Activated T-cell treated with anti-CD3 and anti-CD28 coated beads, Interleukin-2, amount 50 U/mL, for 48 hours (primary cell): ENCODE results near the gene FARS2.
A peak's percentile ranks its signal among the peaks of the same experiment; 100 is the strongest.

Experiments
- DNase-seq, 2 experiments: peaks; one replicate each; pipeline ENCODE4 v3.0.0-alpha.2; 2020

FARS2 gene

DNA sequence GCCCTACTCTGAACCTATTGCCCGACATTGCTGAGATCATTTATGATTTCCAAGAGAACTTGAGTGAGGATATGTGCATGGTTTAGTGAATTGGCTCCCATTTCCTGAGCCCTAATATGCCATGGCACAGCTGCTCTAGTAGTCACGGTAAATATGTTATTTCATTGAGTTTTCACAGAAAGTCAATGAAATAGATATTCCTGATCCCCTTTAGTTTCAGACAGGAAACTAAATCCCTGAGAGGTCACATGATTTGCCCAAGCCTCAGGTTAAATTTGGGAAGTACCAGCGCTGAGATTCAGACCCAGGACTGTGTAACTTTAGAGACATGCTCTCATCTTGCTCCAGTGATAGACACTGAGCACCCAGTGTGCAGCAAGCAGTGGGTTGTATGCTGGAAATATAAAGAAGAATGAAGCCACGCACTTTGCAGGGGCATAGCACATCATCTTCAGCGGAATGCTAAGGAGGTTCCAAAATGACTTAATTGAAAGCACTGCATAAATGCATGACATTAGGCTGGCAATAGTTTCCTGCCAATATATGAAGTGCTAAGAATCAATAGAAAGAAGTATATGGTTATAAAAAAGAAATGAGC is 70.6 kb downstream of the FARS2 start:
- no peak for DNase-seq

GRCh38 chr6:5333658-5334057 is 72.3 kb downstream of the FARS2 start:
- DNase-seq, result no peak

- no peak for DNase-seq
Observed at GRCh38 chr6:5334341-5334740, 73.0 kb downstream of the FARS2 start.

DNA sequence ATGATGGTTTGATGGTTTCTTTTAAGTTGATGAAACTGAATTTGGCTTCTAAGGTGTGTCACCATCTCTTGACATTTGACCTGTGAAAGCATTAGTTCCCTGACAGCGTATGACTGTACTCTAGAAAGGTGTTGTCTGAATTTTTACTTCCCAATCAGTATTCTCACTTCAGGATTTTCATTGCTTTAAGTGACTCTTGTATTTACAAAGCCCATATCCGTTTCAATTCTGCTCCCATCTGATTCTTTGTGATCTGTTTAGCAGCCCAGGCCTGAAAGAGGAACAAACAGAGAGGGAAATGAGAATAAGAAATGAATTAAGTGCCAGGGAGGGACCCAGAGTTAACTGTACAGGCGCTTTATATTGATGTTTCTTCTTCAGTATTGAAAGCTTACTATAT is 73.7 kb downstream of the FARS2 start:
- no peak for DNase-seq

DNA sequence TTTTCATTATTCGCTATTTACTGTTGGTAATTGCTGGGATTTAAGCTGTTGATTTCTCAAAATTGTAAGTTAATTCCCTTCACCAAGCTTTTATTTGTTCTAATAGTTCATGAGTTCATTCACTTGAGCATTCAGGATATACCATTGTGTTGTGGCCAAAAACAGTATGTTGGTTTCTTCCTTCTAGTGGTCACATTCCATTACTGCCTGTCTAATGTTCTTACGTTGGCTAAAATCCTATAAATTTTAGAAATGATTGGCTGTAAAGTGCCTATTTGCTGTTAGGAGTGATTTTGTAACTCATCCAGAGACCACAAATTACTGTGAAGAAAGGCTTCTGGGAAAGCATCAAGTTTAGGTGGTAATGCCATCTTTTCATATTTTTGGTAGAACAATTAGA is 76.3 kb downstream of the FARS2 start:
- no peak for DNase-seq

- no peak for DNase-seq
Observed at GRCh38 chr6:5338177-5338960, 77.1 kb downstream of the FARS2 start.

- no peak for DNase-seq
Observed at GRCh38 chr6:5339786-5340185, 78.5 kb downstream of the FARS2 start.

DNA sequence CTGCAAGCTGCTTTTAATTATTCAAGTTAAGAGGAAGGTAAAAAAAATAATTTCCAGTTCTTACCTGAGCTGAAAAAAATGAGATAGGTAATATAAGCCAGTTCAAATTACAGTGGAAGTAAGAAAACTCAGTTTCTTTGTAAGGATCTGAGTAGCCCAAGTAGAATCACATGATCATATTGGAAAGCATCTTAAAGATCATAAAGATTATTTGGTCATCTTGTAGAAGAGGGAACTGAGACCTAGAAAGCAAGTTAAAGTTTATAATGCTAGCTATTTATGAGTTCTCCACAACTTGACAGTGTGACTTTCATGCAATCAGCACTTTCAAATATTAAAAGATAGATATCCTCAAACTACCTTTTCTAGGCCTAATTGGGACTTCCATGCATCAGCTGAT is 80.5 kb downstream of the FARS2 start:
- no peak for DNase-seq

- DNase-seq, result no peak
Observed at GRCh38 chr6:5343998-5344397, 82.7 kb downstream of the FARS2 start.

- no peak for DNase-seq
Observed at GRCh38 chr6:5345324-5345723, 84.0 kb downstream of the FARS2 start.

- no peak for DNase-seq
Observed at GRCh38 chr6:5351552-5352210, 90.4 kb downstream of the FARS2 start.

- no peak for DNase-seq
Observed at GRCh38 chr6:5353971-5354370, 92.7 kb downstream of the FARS2 start.

GRCh38 chr6:5357486-5357885 is 96.2 kb downstream of the FARS2 start:
- no peak for DNase-seq

GRCh38 chr6:5359417-5359816 is 98.1 kb downstream of the FARS2 start:
- no peak for DNase-seq

GRCh38 chr6:5361396-5361795 is 100.1 kb downstream of the FARS2 start:
- DNase-seq, result no peak

DNA sequence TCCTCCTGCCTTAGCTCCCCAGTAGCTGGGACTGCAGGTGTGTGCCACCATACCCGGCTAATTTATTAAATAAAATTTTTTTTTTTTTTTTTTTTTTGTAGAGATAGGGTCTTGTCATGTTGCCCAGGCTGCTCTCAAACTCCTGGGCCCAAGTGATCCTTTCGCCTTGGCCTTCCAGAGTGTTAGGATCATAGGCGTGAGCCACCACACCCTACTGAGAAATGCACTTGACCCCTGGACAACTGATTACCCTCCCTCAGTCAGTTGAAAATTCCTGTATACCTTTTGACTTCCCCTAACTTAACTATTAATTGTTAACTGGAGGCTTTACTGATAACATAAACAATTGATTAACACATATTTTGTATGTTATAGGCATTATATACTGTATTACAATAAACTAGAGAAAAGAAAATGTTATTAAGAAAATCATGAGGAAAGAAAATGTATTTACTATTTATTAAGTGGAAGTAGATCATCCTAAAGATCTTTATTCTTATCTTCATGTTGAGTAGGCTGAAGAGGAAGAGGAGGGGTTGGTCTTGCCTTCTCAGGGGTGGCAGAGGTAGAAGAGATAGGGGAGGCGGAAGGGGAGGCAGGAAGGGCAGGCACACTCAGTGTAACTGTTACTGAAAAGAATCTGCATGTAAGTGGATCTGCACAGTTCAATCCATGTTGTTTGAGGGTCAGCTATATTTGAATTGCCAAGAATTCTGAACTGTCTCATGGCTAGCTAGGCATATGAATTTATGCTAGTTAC is 104.3 kb downstream of the FARS2 start:
- DNase-seq, result no peak

GRCh38 chr6:5366941-5367340 is 105.6 kb downstream of the FARS2 start:
- DNase-seq, result no peak

DNA sequence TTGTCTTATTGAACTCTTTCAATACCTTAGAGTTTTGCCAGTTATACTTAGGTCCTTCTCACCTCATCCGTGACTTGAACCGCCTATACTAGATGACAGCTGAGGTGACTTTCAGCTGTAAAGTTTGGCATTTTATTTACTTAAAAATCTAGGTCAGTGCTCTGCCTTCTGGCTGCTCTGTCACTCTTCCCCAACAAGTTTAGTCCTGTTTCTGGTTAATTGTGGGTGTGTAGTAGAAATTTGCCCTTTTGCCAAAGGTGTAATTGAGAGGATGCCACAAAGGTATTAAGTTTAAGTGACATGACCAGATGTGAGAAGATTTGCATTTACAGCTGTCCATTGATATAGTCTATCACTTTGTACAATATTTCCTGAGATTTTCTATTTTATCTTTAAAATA is 106.2 kb downstream of the FARS2 start:
- no peak for DNase-seq

GRCh38 chr6:5373430-5373829 is 112.1 kb downstream of the FARS2 start:
- DNase-seq, result no peak

- DNase-seq, result no peak
Observed at GRCh38 chr6:5378331-5378730, 117.0 kb downstream of the FARS2 start.

GRCh38 chr6:5379647-5380242 is 118.4 kb downstream of the FARS2 start:
- DNase-seq, result peak; percentile 26 to 39

DNA sequence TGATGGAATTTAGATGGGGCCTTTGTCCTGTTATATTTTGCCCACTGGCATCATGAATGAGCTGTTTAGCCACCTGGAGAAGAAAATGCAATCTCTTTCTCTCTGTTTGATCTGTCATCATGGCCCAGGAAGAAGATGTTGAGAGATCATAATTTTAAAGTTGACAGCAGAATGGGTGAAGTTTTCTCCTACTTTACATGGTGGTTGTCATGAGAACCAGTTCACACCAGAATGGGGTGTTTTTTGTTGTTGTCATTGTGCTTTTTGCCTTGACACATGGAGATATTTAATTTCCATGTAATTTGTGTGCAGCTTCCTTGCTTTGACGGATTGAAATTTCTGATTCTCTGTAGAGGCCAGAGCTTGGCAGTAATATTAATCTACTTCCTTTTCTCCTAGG is 122.5 kb downstream of the FARS2 start:
- no peak for DNase-seq

DNA sequence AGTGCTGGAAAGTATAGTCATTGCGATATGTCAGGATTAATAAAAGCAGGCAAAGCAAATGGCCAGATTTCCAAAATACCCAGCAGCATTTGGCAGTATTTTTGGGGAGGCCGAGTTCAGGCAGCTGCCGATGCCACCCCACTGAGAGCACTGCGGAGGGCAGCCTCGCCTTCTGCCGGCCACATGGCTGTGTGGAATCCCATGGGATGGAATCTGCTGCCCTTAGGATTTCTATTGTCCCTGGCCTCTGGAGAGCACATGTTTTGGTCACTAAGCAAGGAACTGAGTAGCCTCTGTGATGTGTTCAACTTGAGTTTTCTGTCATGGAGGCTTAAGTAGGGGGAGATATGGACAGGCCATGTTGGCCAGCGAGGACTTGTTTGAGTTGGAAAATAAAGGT is 123.0 kb downstream of the FARS2 start:
- no peak for DNase-seq
